ENCODE data around the gene HOXA3.

The HOXA3 gene

DNA sequence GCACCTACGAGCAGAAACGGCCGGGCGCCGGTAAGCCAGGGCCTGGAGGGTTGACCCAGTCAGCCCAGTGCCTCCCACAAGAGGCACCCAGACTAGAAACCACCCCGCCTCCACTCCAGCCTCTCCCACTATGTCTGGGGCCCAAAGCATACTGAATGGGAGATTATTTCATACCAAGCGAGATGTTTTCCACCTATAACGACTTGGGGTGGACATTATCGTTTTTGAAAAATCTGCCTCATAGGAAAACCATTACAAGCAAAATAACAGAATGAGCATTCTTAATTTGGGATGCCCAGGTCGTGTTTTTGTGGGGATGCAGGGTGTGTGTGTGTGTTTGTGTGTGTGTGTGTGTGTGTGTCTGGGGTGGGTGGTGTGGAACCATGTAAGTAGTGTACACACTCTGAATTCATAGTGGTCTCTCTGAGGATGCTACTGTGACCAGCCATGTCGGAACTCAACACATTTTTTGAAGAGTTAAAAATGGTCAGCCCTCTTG, 6.4 kb downstream of the HOXA3 start:
- H2BK5ac ChIP-seq (ENCODE audit: low read length), result no peak overlapping the region
- no peak overlapping the region for H3K56ac ChIP-seq (ENCODE audit: low read length)
- no peak overlapping the region for H3K9ac ChIP-seq (ENCODE audit: low read length)
- no peak overlapping the region for H3K27ac ChIP-seq (ENCODE audit: low read depth, low read length)
- no peak overlapping the region for H3K23ac ChIP-seq (ENCODE audit: low read length)
- no peak overlapping the region for H3K4me3 ChIP-seq (ENCODE audit: low read length)
- no peaks in the 10 kb centered on the region for H3K4me1 ChIP-seq (ENCODE audit: control insufficient read depth, low read depth, low read length)
- H3K4me2 ChIP-seq (ENCODE audit: low read length), result no peak overlapping the region
- H3K79me2 ChIP-seq (ENCODE audit: control insufficient read depth, insufficient read depth, low read length), result no peaks in the 10 kb centered on the region
- no peak overlapping the region for H2BK15ac ChIP-seq (replicated peaks; ENCODE audit: low read depth)
- no peak overlapping the region for H2AK5ac ChIP-seq (ENCODE audit: low read length)
- DNase-seq, result no peak
- H2BK120ac ChIP-seq (ENCODE audit: low read depth, low read length), result no peak overlapping the region
- H4K5ac ChIP-seq (ENCODE audit: low read length), result no peak overlapping the region
- peaks cover 82% of the 10 kb centered on the region for H3K27me3 ChIP-seq (ENCODE audit: insufficient read depth, low read length, poor library complexity)
- H3K18ac ChIP-seq (ENCODE audit: low read length), result no peak overlapping the region
- H3K4ac ChIP-seq (ENCODE audit: low read depth, low read length), result no peak overlapping the region
- H3K36me3 ChIP-seq (ENCODE audit: control insufficient read depth, insufficient read depth, low read length), result no peaks in the 10 kb centered on the region
- WGBS (ENCODE audit: extremely low coverage, insufficient coverage, low lambda C conversion rate), result no CpG with 5 or more reads among the region's 11 CpGs
- H4K8ac ChIP-seq (ENCODE audit: low read depth, low read length), result no peak overlapping the region
- no peaks in the 10 kb centered on the region for H3K79me1 ChIP-seq (ENCODE audit: low read length)

DNA sequence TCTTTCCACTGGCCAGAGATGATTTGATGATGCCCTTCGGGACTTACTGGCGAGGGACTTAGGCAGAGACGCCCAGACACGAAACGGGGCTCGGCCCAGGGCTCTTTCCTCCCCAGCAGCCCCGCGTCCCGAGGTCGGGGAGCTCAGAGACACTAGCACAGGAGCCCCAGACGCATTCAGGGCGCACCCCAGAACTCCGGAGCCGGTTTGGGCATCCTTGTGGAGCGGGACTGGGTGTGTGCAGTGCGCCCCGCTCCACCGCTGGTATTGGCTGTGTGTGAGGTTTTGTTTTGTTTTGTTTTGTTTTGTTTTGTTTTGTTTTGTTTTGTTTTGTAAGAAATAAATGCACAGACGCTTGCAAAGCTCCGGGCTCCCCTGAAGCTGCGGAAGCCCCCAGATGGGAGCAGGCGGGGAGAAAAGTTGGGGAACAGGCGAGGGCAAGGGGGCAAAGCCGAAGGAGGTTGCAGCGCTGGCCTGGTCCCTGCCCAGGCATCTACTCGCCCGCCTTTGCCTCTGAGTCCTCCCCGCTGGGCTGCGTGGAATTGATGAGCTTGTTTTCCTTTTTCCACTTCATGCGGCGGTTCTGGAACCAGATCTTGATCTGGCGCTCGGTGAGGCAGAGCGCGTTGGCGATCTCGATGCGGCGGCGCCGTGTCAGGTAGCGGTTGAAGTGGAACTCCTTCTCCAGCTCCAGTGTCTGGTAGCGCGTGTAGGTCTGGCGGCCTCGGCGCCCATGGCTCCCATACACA, 7.0 kb downstream of the HOXA3 start:
- Histone ChIP-seq H2BK120ac (ENCODE audit: low read depth, low read length) (no peak overlapping the region), H3K23ac (ENCODE audit: low read length) (no peak overlapping the region), H3K4me2 (ENCODE audit: low read length) (no peak overlapping the region), H3K79me1 (ENCODE audit: low read length) (no peaks in the 10 kb centered on the region), H3K27ac (ENCODE audit: low read depth, low read length) (no peak overlapping the region), H2BK5ac (ENCODE audit: low read length) (no peak overlapping the region), H3K9ac (ENCODE audit: low read length) (no peak overlapping the region), H2AK5ac (ENCODE audit: low read length) (no peak overlapping the region), H4K8ac (ENCODE audit: low read depth, low read length) (no peak overlapping the region), H3K18ac (ENCODE audit: low read length) (no peak overlapping the region), H3K4me3 (ENCODE audit: low read length) (no peak overlapping the region), H3K4me1 (ENCODE audit: control insufficient read depth, low read depth, low read length) (no peaks in the 10 kb centered on the region), H3K79me2 (ENCODE audit: control insufficient read depth, insufficient read depth, low read length) (no peaks in the 10 kb centered on the region), H4K5ac (ENCODE audit: low read length) (no peak overlapping the region), H3K4ac (ENCODE audit: low read depth, low read length) (no peak overlapping the region), H3K27me3 (ENCODE audit: insufficient read depth, low read length, poor library complexity) (peaks cover 86% of the 10 kb centered on the region), H3K56ac (ENCODE audit: low read length) (no peak overlapping the region), H3K36me3 (ENCODE audit: control insufficient read depth, insufficient read depth, low read length) (no peaks in the 10 kb centered on the region), H2BK15ac (replicated peaks; ENCODE audit: low read depth) (no peak overlapping the region)
- WGBS (ENCODE audit: extremely low coverage, insufficient coverage, low lambda C conversion rate), result no CpG with 5 or more reads among the region's 47 CpGs
- DNase-seq, result no peak

DNA sequence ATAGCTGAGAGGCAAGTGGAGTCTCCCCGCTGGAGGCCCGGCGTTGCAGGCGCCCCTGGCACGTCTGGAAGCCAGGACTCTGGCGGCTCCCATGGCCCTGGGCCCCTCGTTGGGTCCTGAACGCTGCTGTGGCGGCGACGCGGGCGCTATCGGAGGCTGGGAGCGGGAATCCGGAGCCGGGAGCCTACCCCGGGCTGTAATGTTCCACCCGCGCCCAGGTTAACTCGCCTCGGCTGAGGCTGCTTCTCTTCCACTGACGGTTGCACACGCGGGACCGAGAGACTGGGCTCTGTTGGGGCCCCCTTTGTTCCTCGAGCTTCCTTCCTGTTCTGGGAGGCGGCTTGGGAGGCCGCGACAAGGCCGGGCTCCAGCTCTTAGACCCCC, 7.6 kb downstream of the HOXA3 start:
- no peak overlapping the region for H3K4ac ChIP-seq (ENCODE audit: low read depth, low read length)
- H3K79me2 ChIP-seq (ENCODE audit: control insufficient read depth, insufficient read depth, low read length), result no peaks in the 10 kb centered on the region
- H3K36me3 ChIP-seq (ENCODE audit: control insufficient read depth, insufficient read depth, low read length), result no peaks in the 10 kb centered on the region
- no peak overlapping the region for H3K27ac ChIP-seq (ENCODE audit: low read depth, low read length)
- no peak overlapping the region for H4K5ac ChIP-seq (ENCODE audit: low read length)
- no peak overlapping the region for H3K4me2 ChIP-seq (ENCODE audit: low read length)
- H3K4me1 ChIP-seq (ENCODE audit: control insufficient read depth, low read depth, low read length), result no peaks in the 10 kb centered on the region
- no peak for DNase-seq
- no peak overlapping the region for H2BK120ac ChIP-seq (ENCODE audit: low read depth, low read length)
- H3K18ac ChIP-seq (ENCODE audit: low read length), result no peak overlapping the region
- no peaks in the 10 kb centered on the region for H3K79me1 ChIP-seq (ENCODE audit: low read length)
- H3K4me3 ChIP-seq (ENCODE audit: low read length), result no peak overlapping the region
- no peak overlapping the region for H2BK15ac ChIP-seq (replicated peaks; ENCODE audit: low read depth)
- peaks cover 87% of the 10 kb centered on the region for H3K27me3 ChIP-seq (ENCODE audit: insufficient read depth, low read length, poor library complexity)
- H3K9ac ChIP-seq (ENCODE audit: low read length), result no peak overlapping the region
- H3K23ac ChIP-seq (ENCODE audit: low read length), result no peak overlapping the region
- no peak overlapping the region for H2AK5ac ChIP-seq (ENCODE audit: low read length)
- no peak overlapping the region for H2BK5ac ChIP-seq (ENCODE audit: low read length)
- H4K8ac ChIP-seq (ENCODE audit: low read depth, low read length), result no peak overlapping the region
- no peak overlapping the region for H3K56ac ChIP-seq (ENCODE audit: low read length)
- WGBS (ENCODE audit: extremely low coverage, insufficient coverage, low lambda C conversion rate), result no CpG with 5 or more reads among the region's 31 CpGs

DNA sequence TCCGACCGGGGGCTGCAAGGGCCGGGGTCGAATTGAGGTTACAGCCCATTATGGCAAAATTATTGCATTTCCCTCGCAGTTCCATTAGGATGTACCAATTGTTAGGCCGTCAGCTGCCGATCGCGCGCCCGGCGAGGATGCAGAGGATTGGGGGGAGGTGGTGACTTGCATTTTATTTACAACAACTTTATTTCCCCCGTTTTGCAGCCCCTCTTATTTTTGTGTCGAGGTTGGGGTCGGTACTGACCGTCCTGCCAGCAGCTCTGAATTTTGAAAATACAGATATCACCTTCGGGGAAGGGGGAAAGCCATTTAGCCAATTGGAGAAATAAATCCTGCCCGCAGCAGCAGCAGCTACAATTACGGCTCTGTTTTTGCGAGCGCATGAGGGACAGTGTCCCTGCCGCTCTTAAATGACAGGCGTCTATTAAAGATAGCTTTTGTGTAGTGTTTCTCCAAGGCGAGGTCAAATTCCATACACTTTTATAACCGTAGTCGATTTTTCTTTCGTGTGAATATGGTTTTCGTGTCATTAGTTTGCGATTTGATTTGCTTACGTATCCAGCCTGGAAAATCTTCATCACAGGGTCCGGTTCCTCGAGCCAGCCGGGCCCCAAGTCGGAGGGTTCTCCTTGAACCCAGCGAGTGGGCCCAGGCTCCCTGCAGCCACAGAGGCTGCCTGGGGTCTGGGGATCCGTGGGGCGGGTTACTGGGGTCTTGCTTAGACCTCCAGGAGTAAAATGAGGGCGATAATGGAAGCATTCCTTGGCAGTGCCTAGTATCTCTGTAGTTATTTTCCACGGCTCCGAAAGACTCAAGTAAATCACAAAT, 8.2 kb downstream of the HOXA3 start:
- Histone ChIP-seq H3K18ac (ENCODE audit: low read length) (no peak overlapping the region), H3K4me3 (ENCODE audit: low read length) (no peak overlapping the region), H2BK15ac (replicated peaks; ENCODE audit: low read depth) (no peak overlapping the region), H3K79me2 (ENCODE audit: control insufficient read depth, insufficient read depth, low read length) (no peaks in the 10 kb centered on the region), H3K36me3 (ENCODE audit: control insufficient read depth, insufficient read depth, low read length) (no peaks in the 10 kb centered on the region), H3K23ac (ENCODE audit: low read length) (no peak overlapping the region), H2AK5ac (ENCODE audit: low read length) (no peak overlapping the region), H3K56ac (ENCODE audit: low read length) (no peak overlapping the region), H3K27me3 (ENCODE audit: insufficient read depth, low read length, poor library complexity) (peaks cover 89% of the 10 kb centered on the region), H3K27ac (ENCODE audit: low read depth, low read length) (no peak overlapping the region), H3K4me1 (ENCODE audit: control insufficient read depth, low read depth, low read length) (no peaks in the 10 kb centered on the region), H3K4ac (ENCODE audit: low read depth, low read length) (no peak overlapping the region), H3K4me2 (ENCODE audit: low read length) (no peak overlapping the region), H2BK5ac (ENCODE audit: low read length) (no peak overlapping the region), H3K79me1 (ENCODE audit: low read length) (no peaks in the 10 kb centered on the region), H4K8ac (ENCODE audit: low read depth, low read length) (no peak overlapping the region), H3K9ac (ENCODE audit: low read length) (no peak overlapping the region), H4K5ac (ENCODE audit: low read length) (no peak overlapping the region), H2BK120ac (ENCODE audit: low read depth, low read length) (no peak overlapping the region)
- no peak for DNase-seq
- WGBS (ENCODE audit: extremely low coverage, insufficient coverage, low lambda C conversion rate), result no CpG with 5 or more reads among the region's 40 CpGs

DNA sequence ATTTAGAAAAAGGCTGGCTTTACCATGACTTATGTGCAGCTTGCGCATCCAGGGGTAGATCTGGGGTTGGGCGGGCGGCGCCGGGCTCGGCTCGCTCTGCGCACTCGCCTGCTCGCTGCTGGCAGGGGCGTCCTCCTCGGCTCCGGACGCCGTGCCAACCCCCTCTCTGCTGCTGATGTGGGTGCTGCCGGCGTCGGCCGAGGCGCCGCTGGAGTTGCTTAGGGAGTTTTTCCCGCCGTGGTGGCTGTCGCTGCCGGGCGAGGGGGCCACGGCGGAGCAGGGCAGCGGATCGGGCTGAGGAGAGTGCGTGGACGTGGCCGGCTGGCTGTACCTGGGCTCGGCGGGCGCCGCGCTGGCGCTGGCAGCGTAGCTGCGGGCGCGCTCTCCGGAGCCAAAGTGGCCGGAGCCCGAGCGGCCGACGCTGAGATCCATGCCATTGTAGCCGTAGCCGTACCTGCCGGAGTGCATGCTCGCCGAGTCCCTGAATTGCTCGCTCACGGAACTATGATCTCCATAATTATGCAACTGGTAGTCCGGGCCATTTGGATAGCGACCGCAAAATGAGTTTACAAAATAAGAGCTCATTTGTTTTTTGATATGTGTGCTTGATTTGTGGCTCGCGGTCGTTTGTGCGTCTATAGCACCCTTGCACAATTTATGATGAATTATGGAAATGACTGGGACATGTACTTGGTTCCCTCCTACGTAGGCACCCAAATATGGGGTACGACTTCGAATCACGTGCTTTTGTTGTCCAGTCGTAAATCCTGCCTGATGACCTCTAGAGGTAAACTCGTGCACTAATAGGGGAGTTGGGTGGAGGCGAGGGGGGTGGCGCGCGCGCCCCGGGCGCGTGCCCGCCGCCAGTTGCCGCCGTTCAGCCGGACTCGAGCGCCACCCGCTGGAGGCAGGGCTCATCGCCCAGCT, 9.1 kb downstream of the HOXA3 start, which contains the start of gene HOXA5:
HOXA5 (minus strand) TSS at position 659 of the 927 bp plus-strand sequence; CDS start at position 585, 74 bp downstream.
- Histone ChIP-seq H3K27ac (ENCODE audit: low read depth, low read length) (no peak within 1 kb of the TSS), H3K18ac (ENCODE audit: low read length) (no peak within 1 kb of the TSS), H4K8ac (ENCODE audit: low read depth, low read length) (no peak within 1 kb of the TSS), H3K4me2 (ENCODE audit: low read length) (peak within 1 kb of the TSS; percentile 97), H3K9ac (ENCODE audit: low read length) (peak within 1 kb of the TSS; percentile 47), H3K23ac (ENCODE audit: low read length) (no peak within 1 kb of the TSS), H2AK5ac (ENCODE audit: low read length) (no peak within 1 kb of the TSS), H2BK15ac (replicated peaks; ENCODE audit: low read depth) (no peak within 1 kb of the TSS), H3K79me2 (ENCODE audit: control insufficient read depth, insufficient read depth, low read length) (no peaks in the 10 kb centered on the region), H2BK120ac (ENCODE audit: low read depth, low read length) (no peak within 1 kb of the TSS), H3K4me3 (ENCODE audit: low read length) (peak within 1 kb of the TSS; percentile 40), H3K79me1 (ENCODE audit: low read length) (no peaks in the 10 kb centered on the region), H3K56ac (ENCODE audit: low read length) (peak within 1 kb of the TSS; percentile 60), H2BK5ac (ENCODE audit: low read length) (no peak within 1 kb of the TSS), H3K4ac (ENCODE audit: low read depth, low read length) (no peak within 1 kb of the TSS), H4K5ac (ENCODE audit: low read length) (no peak within 1 kb of the TSS), H3K36me3 (ENCODE audit: control insufficient read depth, insufficient read depth, low read length) (no peaks in the 10 kb centered on the region), H3K27me3 (ENCODE audit: insufficient read depth, low read length, poor library complexity) (peaks cover 89% of the 10 kb centered on the region), H3K4me1 (ENCODE audit: control insufficient read depth, low read depth, low read length) (no peaks in the 10 kb centered on the region)
- WGBS (ENCODE audit: extremely low coverage, insufficient coverage, low lambda C conversion rate), result no CpG with 5 or more reads among the region's 86 CpGs
- peak; percentile 92 for DNase-seq

Measured in mesendoderm (in vitro differentiated cells).